Ovary (tissue), 9 donors: ENCODE measurements around the gene TRMT112. TPM values are rescaled to one million over a fixed set of nuclear protein-coding genes. Genes with fewer than 3 reads are reported as not detected.
"Not testable (repeated sequence)": the region's sequence is repeated elsewhere in the genome, so short reads cannot be mapped to it uniquely, and the experiment has no call there.

Source experiments
- DNase-seq, 5 donors: peaks; one replicate each; pipeline ENCODE4 v3.0.0-alpha.2; 2019 to 2020
- H3K27ac ChIP-seq, 2 donors: fragments of 200-600 bp; one replicate each; pipeline versions ENCODE4 v1.5.1 to v1.8.0; 2019 to 2022
- H3K27me3 ChIP-seq: fragments of 200-600 bp; one replicate; pipeline ENCODE4 v1.8.0; 2022
- H3K36me3 ChIP-seq: fragments of 200-600 bp; sonication (generic); one replicate; pipeline ENCODE4 v1.5.1; 2019
- H3K4me1 ChIP-seq: one replicate; pipeline ENCODE4 v1.8.1; 2013; ENCODE audit warnings: mild to moderate bottlenecking, moderate library complexity; ENCODE audit not compliant: insufficient read depth
- H3K4me3 ChIP-seq: fragments of 200-600 bp; sonication (generic); one replicate; pipeline ENCODE4 v1.5.1; 2017
- H3K9me3 ChIP-seq, 2 donors: fragments of 200-600 bp in 1 of 2; sonication (generic) in 1 of 2; one replicate each; pipeline versions ENCODE4 v1.5.1 to v1.8.1; 2013 to 2019; ENCODE audit warnings: mild to moderate bottlenecking in 1 of 2, moderate library complexity in 1 of 2
- EP300 ChIP-seq: sonication (generic); formaldehyde crosslinking; IDR thresholded peaks from one replicate; pipeline ENCODE4 v1.6.1; 2017; ENCODE audit warnings: antibody characterized with exemption
- POLR2A ChIP-seq: fragments of 450-650 bp; IDR thresholded peaks from one replicate; pipeline ENCODE4 v1.6.1; 2017; ENCODE audit warnings: antibody characterized with exemption, mild to moderate bottlenecking, moderate library complexity
- WGBS, 3 donors: extraction: QIAGEN DNeasy Blood & Tissue Kit in 1 of 3; methylation state at CpG; one replicate each; pipeline versions ENCODE4 v1.1.5 to v1.1.7; 2013 to 2017; 5-methylcytosine and 5-hydroxymethylcytosine counted together
- intact Hi-C, 4 donors: fragments of 100-400 bp; cut with DNase I; formaldehyde crosslinking; loops; one replicate each; pipeline versions ENCODE4 v1.11.0 to v1.15.1; 2022 to 2023
- polyA plus RNA-seq, 2 donors: library from polyadenylated mRNA; stranded (reverse); fragments of 200-250 nt in 1 of 2; fragments of 350-450 nt in 1 of 2; fragmentation: Illumina TruSeq in 1 of 2; extraction: RNeasy Lipid Tissue Mini Kit (QIAGEN cat#74804) in 1 of 2; gene quantifications; one replicate each; pipeline ENCODE4 v1.2.3, GENCODE V29; 2013 to 2014
- total RNA-seq, 7 donors: library from RNA; depleted of rRNA in 2 of 7; stranded (reverse); fragments of >200 nt in 2 of 7; fragmentation: NEBNext Ultra II Directional in 3 of 7; extraction: Animal tissue kit (Norgen Biotek cat#: 25700) in 3 of 7; gene quantifications; one replicate each; pipeline versions ENCODE4 v1.1.0 to v1.2.4, GENCODE V29; 2016 to 2023
- TF ChIP-seq, protein P1 (sequence below), 3 donors: fragments of 450-650 bp in 2 of 3; fragments of 200-600 bp in 1 of 3; IDR thresholded peaks; one replicate each; pipeline versions ENCODE4 v1.5.1 to v1.8.0; 2016 to 2022; ENCODE audit warnings: antibody characterized with exemption in 3 of 3, mild to moderate bottlenecking in 1 of 3
- donor health status: DM: no; HTN: no; CAD: no; lungs with moderate emphysema.
- donor health status: DM: no; HTN: no; CAD: no.
- donor health status: Bipolar disorder and iron deficiency.
- donor health status: DM: yes; HTN: yes; CAD: no.
- donor health status: DM: no; HTN: no; CAD: no.
- donor health status: DM: yes; HTN: yes; CAD: no.

Gene TRMT112
- total and polyA plus RNA-seq, 9 donors: 207 to 432 (median 275) TPM

GRCh38 chr11:64330888-64331287 is 13.5 kb upstream of the TRMT112 start:
- Histone ChIP-seq H3K36me3 (no peaks in the 10 kb centered on the region), H3K4me3 (no peak overlapping the region), H3K27me3 (no peaks in the 10 kb centered on the region), H3K27ac (no peak overlapping the region), H3K9me3 (no peaks in the 10 kb centered on the region), H3K4me1 (peaks cover 9% of the 10 kb centered on the region)
- TF ChIP-seq EP300: no peak
- TF ChIP-seq, protein P1, sequence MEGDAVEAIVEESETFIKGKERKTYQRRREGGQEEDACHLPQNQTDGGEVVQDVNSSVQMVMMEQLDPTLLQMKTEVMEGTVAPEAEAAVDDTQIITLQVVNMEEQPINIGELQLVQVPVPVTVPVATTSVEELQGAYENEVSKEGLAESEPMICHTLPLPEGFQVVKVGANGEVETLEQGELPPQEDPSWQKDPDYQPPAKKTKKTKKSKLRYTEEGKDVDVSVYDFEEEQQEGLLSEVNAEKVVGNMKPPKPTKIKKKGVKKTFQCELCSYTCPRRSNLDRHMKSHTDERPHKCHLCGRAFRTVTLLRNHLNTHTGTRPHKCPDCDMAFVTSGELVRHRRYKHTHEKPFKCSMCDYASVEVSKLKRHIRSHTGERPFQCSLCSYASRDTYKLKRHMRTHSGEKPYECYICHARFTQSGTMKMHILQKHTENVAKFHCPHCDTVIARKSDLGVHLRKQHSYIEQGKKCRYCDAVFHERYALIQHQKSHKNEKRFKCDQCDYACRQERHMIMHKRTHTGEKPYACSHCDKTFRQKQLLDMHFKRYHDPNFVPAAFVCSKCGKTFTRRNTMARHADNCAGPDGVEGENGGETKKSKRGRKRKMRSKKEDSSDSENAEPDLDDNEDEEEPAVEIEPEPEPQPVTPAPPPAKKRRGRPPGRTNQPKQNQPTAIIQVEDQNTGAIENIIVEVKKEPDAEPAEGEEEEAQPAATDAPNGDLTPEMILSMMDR (IDR thresholded peaks at IDR 0.05): no peak
- TF ChIP-seq POLR2A: no peak
- DNase-seq: no peak
- whole genome bisulfite sequencing, 3 donors: 71 to 83% (median 79%) methylated on average over 11 of the region's 11 CpGs
- intact Hi-C loops: no loop called here

DNA sequence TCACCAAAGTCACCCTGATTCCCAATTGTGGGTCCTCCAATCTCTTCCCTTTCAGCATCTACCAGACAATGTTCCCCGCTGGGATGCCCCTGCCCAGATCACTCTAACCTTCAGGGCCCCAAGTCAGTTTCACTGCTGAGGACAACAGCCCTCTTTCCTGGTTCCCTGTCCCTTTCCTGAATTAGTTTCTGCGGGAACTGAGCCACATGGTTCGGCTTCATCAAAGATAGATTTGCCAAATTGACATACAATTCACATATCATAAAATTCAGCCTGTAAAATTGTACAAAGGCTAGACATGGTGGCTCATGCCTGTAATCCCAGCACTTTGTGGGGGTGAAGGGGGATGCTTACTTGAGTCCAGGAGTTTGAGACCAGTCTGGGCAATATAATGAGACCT is 10.6 kb upstream of the TRMT112 start:
- no peaks in the 10 kb centered on the region for H3K27me3 ChIP-seq
- peaks cover 9% of the 10 kb centered on the region for H3K4me1 ChIP-seq
- H3K9me3 ChIP-seq: no peaks in the 10 kb centered on the region
- intact Hi-C loops: no loop called here
- TF ChIP-seq POLR2A: no peak
- TF ChIP-seq, protein P1 (IDR thresholded peaks at IDR 0.05): no peak
- TF ChIP-seq EP300: no peak
- no peaks in the 10 kb centered on the region for H3K36me3 ChIP-seq
- DNase-seq: no peak
- no peak overlapping the region for H3K4me3 ChIP-seq
- H3K27ac ChIP-seq: no peak overlapping the region
- WGBS, 3 donors: 71 to 87% (median 84%) methylated on average over 3 of the region's 3 CpGs

DNA sequence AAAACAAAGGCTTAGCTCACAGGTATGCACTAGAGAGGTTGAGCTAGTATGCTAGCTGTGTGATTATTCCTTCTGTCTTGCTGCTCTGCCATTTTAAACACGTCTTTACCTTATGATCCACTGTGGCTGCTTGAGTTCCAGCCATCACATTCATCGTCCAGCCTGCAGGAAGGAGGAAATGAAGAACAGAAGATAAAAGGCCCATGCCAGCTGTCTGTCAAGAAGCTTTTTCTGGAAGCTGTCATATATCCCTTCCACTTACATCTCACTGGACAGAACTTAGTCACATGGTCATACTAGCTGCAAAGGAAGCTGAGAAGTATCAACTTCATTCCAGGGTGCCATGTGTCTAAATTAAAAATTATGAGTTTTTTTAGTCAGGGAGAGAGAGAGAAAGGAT is 10.0 kb upstream of the TRMT112 start:
- H3K27ac ChIP-seq: no peak overlapping the region
- intact Hi-C loops: no loop called here
- H3K36me3 ChIP-seq: no peaks in the 10 kb centered on the region
- no peaks in the 10 kb centered on the region for H3K27me3 ChIP-seq
- H3K4me1 ChIP-seq: peaks cover 9% of the 10 kb centered on the region
- DNase-seq: no peak
- TF ChIP-seq EP300: no peak
- TF ChIP-seq, protein P1 (IDR thresholded peaks at IDR 0.05): no peak
- no peak for TF ChIP-seq POLR2A
- H3K9me3 ChIP-seq: no peaks in the 10 kb centered on the region
- WGBS, 3 donors: 83 to 96% (median 94%) methylated on average over 2 of the region's 2 CpGs
- no peak overlapping the region for H3K4me3 ChIP-seq

GRCh38 chr11:64324692-64325469 is 7.5 kb upstream of the TRMT112 start:
- Histone ChIP-seq H3K9me3 (no peaks in the 10 kb centered on the region), H3K27ac (no peak overlapping the region), H3K4me3 (no peak overlapping the region), H3K27me3 (no peaks in the 10 kb centered on the region), H3K4me1 (peaks cover 6% of the 10 kb centered on the region), H3K36me3 (no peaks in the 10 kb centered on the region)
- TF ChIP-seq POLR2A (no peak), EP300 (no peak)
- TF ChIP-seq, protein P1 (IDR thresholded peaks at IDR 0.05): no peak
- 76 to 84% (median 77%) methylated on average over 11 of the region's 11 CpGs for WGBS, 3 donors
- DNase-seq: no peak
- intact Hi-C loops: no loop called here

GRCh38 chr11:64323984-64324383 is 6.6 kb upstream of the TRMT112 start:
- H3K27me3 ChIP-seq, H3K27ac ChIP-seq, H3K4me3 ChIP-seq, DNase-seq, H3K36me3 ChIP-seq, H3K9me3 ChIP-seq, intact Hi-C loops, H3K4me1 ChIP-seq: not testable (repeated sequence)
- 69 to 88% (median 73%) methylated on average over 4 of the region's 4 CpGs for WGBS, 3 donors
